CD14-positive monocyte (primary cell): ENCODE measurements around the gene SMPD3. TPM values are rescaled to one million over a fixed set of nuclear protein-coding genes. Genes with fewer than 3 reads are reported as not detected.
A peak's percentile ranks its signal among the peaks of the same experiment; 100 is the strongest.

Source experiments
- DNase-seq, 3 donors: peaks; one replicate each; pipeline ENCODE4 v3.0.0-alpha.2; 2011 to 2022
- H2AFZ ChIP-seq: 2 replicates; pipeline ENCODE4 v1.6.0; 2012; ENCODE audit warnings: mild to moderate bottlenecking, low read depth, low read length, inconsistent platforms; ENCODE audit not compliant: insufficient read depth, poor library complexity, severe bottlenecking
- H3K27ac ChIP-seq, 2 donors: 1 replicate in 1 of 2; 2 replicates in 1 of 2; pipeline ENCODE4 v1.5.1; 2012 to 2013; ENCODE audit warnings: low read length in 2 of 2, control low read depth in 1 of 2, inconsistent platforms in 1 of 2, low read depth in 1 of 2, mild to moderate bottlenecking in 1 of 2
- H3K27me3 ChIP-seq, 2 donors: one replicate each; pipeline versions ENCODE4 v1.6.0 to v1.6.1; 2011 to 2013; ENCODE audit warnings: low read length in 2 of 2; ENCODE audit not compliant: control insufficient read depth in 2 of 2, insufficient read depth in 2 of 2
- H3K36me3 ChIP-seq, 2 donors: replicated peaks in 1 of 2; 1 replicate in 1 of 2; 2 replicates in 1 of 2; pipeline versions ENCODE4 v1.5.1 to v1.6.1; 2012 to 2013; ENCODE audit warnings: low read length in 2 of 2, control low read depth in 1 of 2, inconsistent platforms in 1 of 2, mild to moderate bottlenecking in 1 of 2; ENCODE audit not compliant: insufficient read depth in 2 of 2, control insufficient read depth in 1 of 2
- H3K4me1 ChIP-seq, 2 donors: 1 replicate in 1 of 2; 2 replicates in 1 of 2; pipeline versions ENCODE4 v1.5.1 to v1.6.1; 2012 to 2013; ENCODE audit warnings: low read length in 2 of 2, control low read depth in 1 of 2, inconsistent platforms in 1 of 2, mild to moderate bottlenecking in 1 of 2, moderate library complexity in 1 of 2; ENCODE audit not compliant: insufficient read depth in 2 of 2, control insufficient read depth in 1 of 2
- H3K4me2 ChIP-seq: replicated peaks from 2 replicates; pipeline ENCODE3; 2012; ENCODE audit warnings: low read length, moderate library complexity, mild to moderate bottlenecking; ENCODE audit not compliant: poor library complexity, severe bottlenecking; ENCODE audit errors: extremely low read depth
- H3K4me3 ChIP-seq, 3 experiments: fragments of 200-600 bp in 1 of 3; sonication (generic) in 1 of 3; replicated peaks in 1 of 3; 1 replicate in 2 of 3; 2 replicates in 1 of 3; pipeline ENCODE4 v1.5.1; 2011 to 2013; ENCODE audit warnings: low read length in 3 of 3, mild to moderate bottlenecking in 3 of 3, control low read depth in 2 of 3, low read depth in 2 of 3, inconsistent platforms in 1 of 3, moderate library complexity in 1 of 3
- H3K79me2 ChIP-seq: 2 replicates; pipeline ENCODE4 v1.6.0; 2012; ENCODE audit warnings: mild to moderate bottlenecking, control low read depth, inconsistent platforms, low read length, moderate library complexity; ENCODE audit not compliant: insufficient read depth
- H3K9ac ChIP-seq: 2 replicates; pipeline ENCODE4 v1.6.0; 2017; ENCODE audit warnings: low read length, mild to moderate bottlenecking; ENCODE audit not compliant: insufficient read depth, poor library complexity, severe bottlenecking
- H3K9me3 ChIP-seq, 2 donors: replicated peaks in 1 of 2; 1 replicate in 1 of 2; 2 replicates in 1 of 2; pipeline versions ENCODE4 v1.5.1 to v1.6.1; 2012 to 2013; ENCODE audit warnings: low read length in 2 of 2, control low read depth in 1 of 2; ENCODE audit not compliant: control insufficient read depth in 1 of 2, insufficient read depth in 1 of 2
- H4K20me1 ChIP-seq: 2 replicates; pipeline ENCODE4 v1.6.0; 2012; ENCODE audit warnings: mild to moderate bottlenecking, low read length, control low read depth, moderate library complexity; ENCODE audit not compliant: insufficient read depth
- H3K27ac Mint-ChIP-seq, 7 donors: one replicate each; pipeline ENCODE4 v1.8.0; 2020; ENCODE audit warnings: mild to moderate bottlenecking in 7 of 7, mixed read lengths in 7 of 7, moderate library complexity in 6 of 7, inconsistent platforms in 2 of 7
- H3K27me3 Mint-ChIP-seq, 3 donors: one replicate each; pipeline ENCODE4 v1.8.0; 2021 to 2022; ENCODE audit warnings: low read depth in 3 of 3, mild to moderate bottlenecking in 3 of 3, mixed read lengths in 3 of 3, moderate library complexity in 3 of 3, inconsistent platforms in 1 of 3
- H3K36me3 Mint-ChIP-seq, 2 donors: one replicate each; pipeline ENCODE4 v1.8.0; 2020; ENCODE audit warnings: mixed read lengths in 2 of 2, inconsistent platforms in 1 of 2, mild to moderate bottlenecking in 1 of 2
- H3K4me1 Mint-ChIP-seq: one replicate; pipeline ENCODE4 v1.8.0; 2020; ENCODE audit warnings: mild to moderate bottlenecking, mixed read lengths
- H3K4me3 Mint-ChIP-seq, 2 donors: one replicate each; pipeline ENCODE4 v1.8.0; 2020; ENCODE audit warnings: mild to moderate bottlenecking in 2 of 2, mixed read lengths in 2 of 2, moderate library complexity in 1 of 2
- H3K9me3 Mint-ChIP-seq, 7 donors: one replicate each; pipeline ENCODE4 v1.8.0; 2020 to 2022; ENCODE audit warnings: mixed read lengths in 7 of 7, mild to moderate bottlenecking in 6 of 7, moderate library complexity in 6 of 7, inconsistent platforms in 2 of 7
- WGBS: methylation state at CpG from one replicate; pipeline ENCODE4 v1.1.5; 2013; ENCODE audit warnings: missing lambda C conversion rate; ENCODE audit not compliant: insufficient coverage; 5-methylcytosine and 5-hydroxymethylcytosine counted together
- intact Hi-C, 2 donors: fragments of 100-400 bp; cut with micrococcal nuclease; formaldehyde crosslinking; loops; one replicate each; pipeline versions ENCODE4 v1.15.0 to v1.15.1; 2023
- polyA plus RNA-seq, 3 donors: library from polyadenylated mRNA; depleted of rRNA in 1 of 3; unstranded in 2 of 3; stranded (reverse) in 1 of 3; fragments of 300-500 nt in 2 of 3; fragments of >200 nt in 1 of 3; fragmentation: Illumina TruSeq in 2 of 3; gene quantifications; 1 replicate in 2 of 3; 2 replicates in 1 of 3; pipeline ENCODE4 v1.2.3, GENCODE V29; 2012 to 2021
- TF ChIP-seq, protein P1 (sequence below): fragments of 200-600 bp; IDR thresholded peaks from one replicate; pipeline ENCODE4 v1.8.0; 2022; ENCODE audit warnings: antibody characterized with exemption, mild to moderate bottlenecking

Gene SMPD3
- polyA plus RNA-seq, 3 donors: 0.40 to 1.1 (median 0.51) TPM

DNA sequence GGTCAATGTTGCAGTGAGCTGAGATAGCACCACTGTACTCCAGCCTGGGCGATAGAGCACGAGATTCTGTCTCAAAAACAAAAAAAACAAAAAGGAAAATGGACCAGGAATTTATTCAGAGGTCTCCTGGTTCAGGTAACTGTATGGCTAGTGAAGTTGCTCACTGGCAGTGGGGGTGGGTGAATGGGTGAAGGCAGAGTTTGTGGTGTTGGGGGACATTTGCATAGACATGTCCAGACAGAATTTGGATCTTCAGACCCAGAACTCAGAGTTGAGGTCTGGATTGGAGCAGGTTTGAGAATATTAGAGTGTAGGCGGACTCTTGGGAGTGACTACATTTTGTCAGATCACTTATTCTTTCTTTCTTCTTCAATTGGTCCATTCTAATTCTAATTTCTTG, 55.0 kb downstream of the SMPD3 start:
- H3K4me1 ChIP-seq: no peaks in the 10 kb centered on the region
- H3K27ac ChIP-seq: no peak overlapping the region

GRCh38 chr16:68389750-68390371, 58.4 kb downstream of the SMPD3 start:
- H3K4me2 ChIP-seq: no peak overlapping the region
- no peak overlapping the region for H3K9ac ChIP-seq
- Mint-ChIP-seq H3K36me3 (no peaks in the 10 kb centered on the region), H3K4me1 (peaks cover 9% of the 10 kb centered on the region), H3K27ac (no peak overlapping the region), H3K4me3 (no peak overlapping the region), H3K27me3 (peaks cover 0 to 2% (median under 1%) of the 10 kb centered on the region in 3 donors), H3K9me3 (peaks cover 0 to 2% (median 0%) of the 10 kb centered on the region in 7 donors)
- H3K79me2 ChIP-seq: no peaks in the 10 kb centered on the region
- no peak overlapping the region for H2AFZ ChIP-seq
- H3K4me1 ChIP-seq: peaks cover 6% of the 10 kb centered on the region in 2 donors
- no peaks in the 10 kb centered on the region for H3K36me3 ChIP-seq
- no peaks in the 10 kb centered on the region for H4K20me1 ChIP-seq
- WGBS: 100% methylated on average over 1 of the region's 6 CpGs
- intact Hi-C loops: no loop called here
- TF ChIP-seq, protein P1, sequence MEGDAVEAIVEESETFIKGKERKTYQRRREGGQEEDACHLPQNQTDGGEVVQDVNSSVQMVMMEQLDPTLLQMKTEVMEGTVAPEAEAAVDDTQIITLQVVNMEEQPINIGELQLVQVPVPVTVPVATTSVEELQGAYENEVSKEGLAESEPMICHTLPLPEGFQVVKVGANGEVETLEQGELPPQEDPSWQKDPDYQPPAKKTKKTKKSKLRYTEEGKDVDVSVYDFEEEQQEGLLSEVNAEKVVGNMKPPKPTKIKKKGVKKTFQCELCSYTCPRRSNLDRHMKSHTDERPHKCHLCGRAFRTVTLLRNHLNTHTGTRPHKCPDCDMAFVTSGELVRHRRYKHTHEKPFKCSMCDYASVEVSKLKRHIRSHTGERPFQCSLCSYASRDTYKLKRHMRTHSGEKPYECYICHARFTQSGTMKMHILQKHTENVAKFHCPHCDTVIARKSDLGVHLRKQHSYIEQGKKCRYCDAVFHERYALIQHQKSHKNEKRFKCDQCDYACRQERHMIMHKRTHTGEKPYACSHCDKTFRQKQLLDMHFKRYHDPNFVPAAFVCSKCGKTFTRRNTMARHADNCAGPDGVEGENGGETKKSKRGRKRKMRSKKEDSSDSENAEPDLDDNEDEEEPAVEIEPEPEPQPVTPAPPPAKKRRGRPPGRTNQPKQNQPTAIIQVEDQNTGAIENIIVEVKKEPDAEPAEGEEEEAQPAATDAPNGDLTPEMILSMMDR: no peak
- H3K27me3 ChIP-seq: no peaks in the 10 kb centered on the region
- DNase-seq: no peak
- no peak overlapping the region for H3K4me3 ChIP-seq
- no peaks in the 10 kb centered on the region for H3K9me3 ChIP-seq
- no peak overlapping the region for H3K27ac ChIP-seq

More for the DNA sequence above, 55.0 kb downstream of the SMPD3 start:
- Histone ChIP-seq H2AFZ (no peak overlapping the region), H3K79me2 (no peaks in the 10 kb centered on the region), H3K9me3 (no peaks in the 10 kb centered on the region), H4K20me1 (no peaks in the 10 kb centered on the region), H3K4me2 (no peak overlapping the region), H3K36me3 (no peaks in the 10 kb centered on the region), H3K9ac (no peak overlapping the region), H3K4me3 (no peak overlapping the region), H3K27me3 (no peaks in the 10 kb centered on the region)
- no peak for DNase-seq
- Mint-ChIP-seq H3K27ac (peak overlapping the region in 1 of 7 donors; percentile 0), H3K9me3 (peaks cover 0 to 2% (median 0%) of the 10 kb centered on the region in 7 donors), H3K27me3 (peaks cover 0 to 8% (median 1%) of the 10 kb centered on the region in 3 donors), H3K36me3 (no peaks in the 10 kb centered on the region), H3K4me1 (no peaks in the 10 kb centered on the region), H3K4me3 (no peak overlapping the region)
- 86% methylated on average over 2 of the region's 3 CpGs for WGBS
- TF ChIP-seq, protein P1: no peak
- intact Hi-C loops: no loop called here
